Right lobe of liver (tissue), 4 donors: ENCODE measurements around the gene ARL3.

ENCODE experiments used
- CTCF ChIP-seq, 4 donors: fragments of 200-600 bp in 3 of 4; fragments of 450-650 bp in 1 of 4; IDR thresholded peaks; one replicate each; pipeline versions ENCODE4 v1.5.1 to v1.8.0; 2016 to 2022; ENCODE audit warnings: antibody characterized with exemption in 4 of 4, mild to moderate bottlenecking in 2 of 4
- POLR2A ChIP-seq: fragments of 450-650 bp; IDR thresholded peaks from one replicate; pipeline ENCODE4 v1.6.1; 2017; ENCODE audit warnings: antibody characterized with exemption, mild to moderate bottlenecking
- donor health status: DM: no; HTN: no; CAD: no.
- donor health status: DM: no; HTN: no; CAD: no.
- donor health status: DM: no; HTN: yes; CAD: no.

DNA sequence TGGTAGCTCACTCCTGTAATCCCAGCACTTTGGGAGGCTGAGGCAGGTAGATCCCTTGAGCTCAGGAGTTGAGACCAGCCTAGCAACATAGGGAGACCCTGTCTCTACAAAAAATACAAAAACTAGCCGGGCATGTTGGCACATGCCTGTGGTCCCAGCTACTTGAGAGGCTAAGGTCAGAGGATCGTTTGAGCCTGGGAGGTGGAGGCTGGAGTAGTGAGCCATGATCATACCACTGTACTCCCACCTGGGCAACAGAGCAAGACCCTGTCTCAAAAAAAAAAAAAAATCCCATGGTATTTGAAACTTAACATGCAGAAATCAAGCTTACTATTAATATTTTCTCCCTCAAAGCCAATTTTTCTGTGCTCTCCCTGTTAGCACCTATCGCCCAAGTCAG, 6.1 kb upstream of the ARL3 start:
- TF ChIP-seq CTCF (IDR thresholded peaks at IDR 0.05) (no peak), POLR2A (no peak)
